ENCODE results near the gene ARMS2. TPM values are rescaled to one million over a fixed set of nuclear protein-coding genes. Genes with fewer than 3 reads are reported as not detected.

Gene ARMS2
- total RNA-seq, 2 experiments from 2014 or later = not detected

DNA sequence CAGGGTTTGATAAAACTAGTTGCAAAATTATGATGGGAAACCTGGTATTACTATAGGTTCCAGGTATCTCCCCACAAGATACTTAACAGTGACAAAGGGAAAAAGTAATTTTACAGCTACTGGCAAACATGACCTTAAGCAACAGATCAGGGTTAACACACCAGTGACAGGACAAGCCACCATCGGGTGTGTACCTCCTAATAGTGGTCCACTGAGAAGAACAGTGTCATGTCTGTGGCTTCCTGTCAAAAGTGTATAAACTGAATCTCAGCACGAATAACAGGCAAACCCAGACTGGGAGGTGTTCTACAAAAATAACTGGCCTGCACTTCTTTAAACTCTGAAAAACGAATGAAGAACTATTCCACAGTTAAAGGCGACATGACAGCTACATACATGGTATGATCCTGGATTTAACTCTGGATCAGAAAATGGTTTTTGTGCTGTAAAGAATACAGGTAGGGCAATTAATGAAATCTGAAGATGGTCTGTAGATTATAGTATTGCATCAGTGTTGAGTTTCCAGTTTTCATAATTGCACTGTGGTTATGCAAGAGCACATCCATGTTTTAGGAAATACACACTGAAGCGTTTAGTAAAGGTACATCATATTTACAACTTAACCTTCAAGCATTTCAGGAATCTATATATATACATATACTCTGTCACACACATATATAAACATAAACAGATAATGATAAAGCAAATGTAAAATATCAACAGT is 32.0 kb upstream of the ARMS2 start:
- TF ChIP-seq, protein P1, sequence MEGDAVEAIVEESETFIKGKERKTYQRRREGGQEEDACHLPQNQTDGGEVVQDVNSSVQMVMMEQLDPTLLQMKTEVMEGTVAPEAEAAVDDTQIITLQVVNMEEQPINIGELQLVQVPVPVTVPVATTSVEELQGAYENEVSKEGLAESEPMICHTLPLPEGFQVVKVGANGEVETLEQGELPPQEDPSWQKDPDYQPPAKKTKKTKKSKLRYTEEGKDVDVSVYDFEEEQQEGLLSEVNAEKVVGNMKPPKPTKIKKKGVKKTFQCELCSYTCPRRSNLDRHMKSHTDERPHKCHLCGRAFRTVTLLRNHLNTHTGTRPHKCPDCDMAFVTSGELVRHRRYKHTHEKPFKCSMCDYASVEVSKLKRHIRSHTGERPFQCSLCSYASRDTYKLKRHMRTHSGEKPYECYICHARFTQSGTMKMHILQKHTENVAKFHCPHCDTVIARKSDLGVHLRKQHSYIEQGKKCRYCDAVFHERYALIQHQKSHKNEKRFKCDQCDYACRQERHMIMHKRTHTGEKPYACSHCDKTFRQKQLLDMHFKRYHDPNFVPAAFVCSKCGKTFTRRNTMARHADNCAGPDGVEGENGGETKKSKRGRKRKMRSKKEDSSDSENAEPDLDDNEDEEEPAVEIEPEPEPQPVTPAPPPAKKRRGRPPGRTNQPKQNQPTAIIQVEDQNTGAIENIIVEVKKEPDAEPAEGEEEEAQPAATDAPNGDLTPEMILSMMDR (conservative IDR thresholded peaks at IDR 0.05; ENCODE audit: low read length) = no peak
- TF ChIP-seq EZH2phosphoT487 (IDR thresholded peaks at IDR 0.05; ENCODE audit: borderline replicate concordance, low read depth, low read length) = no peak
- ChIA-PET CTCF (ENCODE audit: unreplicated experiment) (no interaction called here), POLR2A (interaction anchor here (0.7 to 0.9 kb wide), 3 partner anchors 23 to 44 kb away, joined by 3 read pairs; no protein-coding TSS in a partner anchor)
- no peaks in the 10 kb centered on the region for H3K9me2 ChIP-seq (ENCODE audit: insufficient read depth, low read length)
- no peak overlapping the region for H2AFZ ChIP-seq (ENCODE audit: low read length)
- intact Hi-C loops (cut with micrococcal nuclease; ENCODE audit: unreplicated experiment) = no loop called here
- DNase-seq (ENCODE audit: low spot score) = no peak
- H3K9me3 ChIP-seq (ENCODE audit: low read length) = no peaks in the 10 kb centered on the region
- no peak overlapping the region for H3K4me2 ChIP-seq (ENCODE audit: low read length)
- no peaks in the 10 kb centered on the region for H3K4me1 ChIP-seq (ENCODE audit: insufficient read depth, low read length, poor library complexity, severe bottlenecking)
- H3K4me3 ChIP-seq (ENCODE audit: low read depth, low read length, poor library complexity, severe bottlenecking) = no peak overlapping the region
- peaks cover 8% of the 10 kb centered on the region; the same call in 1 of the 2 replicates for H3K36me3 ChIP-seq (ENCODE audit: insufficient read depth, low read length)
- H3K79me2 ChIP-seq (ENCODE audit: insufficient read depth, low read depth, low read length) = no peaks in the 10 kb centered on the region
- no TSS peak for BruUV-seq (replicated peaks)
- no peaks in the 10 kb centered on the region for H4K20me1 ChIP-seq (ENCODE audit: insufficient read depth, low read length)
- no peak overlapping the region for H3K27ac ChIP-seq (ENCODE audit: low read depth, low read length, poor library complexity, severe bottlenecking)

DNA sequence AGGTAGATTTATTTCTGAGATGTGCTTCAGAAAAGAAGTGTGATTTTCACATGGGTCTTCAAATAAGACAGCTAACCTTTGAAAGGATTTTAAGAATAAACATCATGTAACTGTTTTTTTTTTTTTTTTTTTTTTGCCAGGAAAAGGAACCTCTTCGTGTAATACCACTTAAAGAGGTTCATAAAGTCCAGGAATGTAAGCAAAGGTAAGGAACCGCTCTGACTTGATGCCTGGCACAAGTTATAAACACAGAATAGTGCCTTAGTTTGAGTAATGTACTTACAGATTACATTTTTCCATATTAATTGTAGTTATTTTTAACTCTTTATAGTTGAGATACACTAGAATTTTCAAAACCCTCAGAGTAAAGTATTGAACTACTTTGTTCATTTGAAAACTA is 30.4 kb upstream of the ARMS2 start:
- BruUV-seq (replicated peaks) = no TSS peak
- no peaks in the 10 kb centered on the region for H3K9me2 ChIP-seq (ENCODE audit: insufficient read depth, low read length)
- no peak for DNase-seq (ENCODE audit: low spot score)
- H4K20me1 ChIP-seq (ENCODE audit: insufficient read depth, low read length) = no peaks in the 10 kb centered on the region
- no peak overlapping the region for H3K4me3 ChIP-seq (ENCODE audit: low read depth, low read length, poor library complexity, severe bottlenecking)
- no peak overlapping the region for H3K27ac ChIP-seq (ENCODE audit: low read depth, low read length, poor library complexity, severe bottlenecking)
- H3K4me2 ChIP-seq (ENCODE audit: low read length) = no peak overlapping the region
- H3K4me1 ChIP-seq (ENCODE audit: insufficient read depth, low read length, poor library complexity, severe bottlenecking) = no peaks in the 10 kb centered on the region
- CTCF ChIA-PET (ENCODE audit: unreplicated experiment) = no interaction called here
- no peaks in the 10 kb centered on the region for H3K79me2 ChIP-seq (ENCODE audit: insufficient read depth, low read depth, low read length)
- intact Hi-C loops (cut with micrococcal nuclease; ENCODE audit: unreplicated experiment) = no loop called here
- H3K36me3 ChIP-seq (ENCODE audit: insufficient read depth, low read length) = peaks cover 3% of the 10 kb centered on the region; the same call in 1 of the 2 replicates
- no peaks in the 10 kb centered on the region for H3K9me3 ChIP-seq (ENCODE audit: low read length)
- POLR2A ChIA-PET = interaction anchor here (0.6 to 1.1 kb wide), 5 partner anchors 24 to 181 kb away, joined by 3 to 5 read pairs (median 3); no protein-coding TSS in a partner anchor
- TF ChIP-seq, protein P1 (conservative IDR thresholded peaks at IDR 0.05; ENCODE audit: low read length) = no peak
- no peak for TF ChIP-seq EZH2phosphoT487 (IDR thresholded peaks at IDR 0.05; ENCODE audit: borderline replicate concordance, low read depth, low read length)
- H2AFZ ChIP-seq (ENCODE audit: low read length) = no peak overlapping the region

DNA sequence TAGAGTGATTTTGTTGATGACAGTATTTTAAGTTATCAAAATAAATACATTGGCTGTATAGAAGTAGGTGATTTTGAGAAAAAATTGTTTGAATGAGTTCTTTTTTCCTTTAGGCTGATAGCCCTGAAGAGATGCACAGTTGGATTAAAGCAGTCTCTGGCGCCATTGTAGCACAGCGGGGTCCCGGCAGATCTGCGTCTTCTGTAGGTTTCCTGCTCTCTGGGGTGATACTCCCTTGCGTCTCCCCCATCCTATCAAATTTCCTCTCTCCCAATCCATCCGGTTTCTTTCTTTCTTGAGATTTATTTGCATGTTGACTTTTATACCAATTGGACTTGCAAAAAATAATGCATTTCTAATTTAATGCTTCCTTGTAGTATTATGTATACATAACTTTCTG is 27.6 kb upstream of the ARMS2 start:
- Histone ChIP-seq H3K4me3 (ENCODE audit: low read depth, low read length, poor library complexity, severe bottlenecking) (no peak overlapping the region), H3K4me2 (ENCODE audit: low read length) (no peak overlapping the region), H3K36me3 (ENCODE audit: insufficient read depth, low read length) (no peaks in the 10 kb centered on the region), H3K4me1 (ENCODE audit: insufficient read depth, low read length, poor library complexity, severe bottlenecking) (no peaks in the 10 kb centered on the region), H2AFZ (ENCODE audit: low read length) (no peak overlapping the region), H3K9me2 (ENCODE audit: insufficient read depth, low read length) (no peaks in the 10 kb centered on the region), H3K79me2 (ENCODE audit: insufficient read depth, low read depth, low read length) (no peaks in the 10 kb centered on the region), H4K20me1 (ENCODE audit: insufficient read depth, low read length) (no peaks in the 10 kb centered on the region), H3K9me3 (ENCODE audit: low read length) (no peaks in the 10 kb centered on the region), H3K27ac (ENCODE audit: low read depth, low read length, poor library complexity, severe bottlenecking) (no peak overlapping the region)
- intact Hi-C loops (cut with micrococcal nuclease; ENCODE audit: unreplicated experiment) = no loop called here
- no peak for DNase-seq (ENCODE audit: low spot score)
- no peak for TF ChIP-seq EZH2phosphoT487 (IDR thresholded peaks at IDR 0.05; ENCODE audit: borderline replicate concordance, low read depth, low read length)
- TF ChIP-seq, protein P1 (conservative IDR thresholded peaks at IDR 0.05; ENCODE audit: low read length) = no peak
- no TSS peak for BruUV-seq (replicated peaks)
- ChIA-PET CTCF (ENCODE audit: unreplicated experiment) (no interaction called here), POLR2A (no interaction called here)
